ENCODE data around the gene MYO7B.

DNA sequence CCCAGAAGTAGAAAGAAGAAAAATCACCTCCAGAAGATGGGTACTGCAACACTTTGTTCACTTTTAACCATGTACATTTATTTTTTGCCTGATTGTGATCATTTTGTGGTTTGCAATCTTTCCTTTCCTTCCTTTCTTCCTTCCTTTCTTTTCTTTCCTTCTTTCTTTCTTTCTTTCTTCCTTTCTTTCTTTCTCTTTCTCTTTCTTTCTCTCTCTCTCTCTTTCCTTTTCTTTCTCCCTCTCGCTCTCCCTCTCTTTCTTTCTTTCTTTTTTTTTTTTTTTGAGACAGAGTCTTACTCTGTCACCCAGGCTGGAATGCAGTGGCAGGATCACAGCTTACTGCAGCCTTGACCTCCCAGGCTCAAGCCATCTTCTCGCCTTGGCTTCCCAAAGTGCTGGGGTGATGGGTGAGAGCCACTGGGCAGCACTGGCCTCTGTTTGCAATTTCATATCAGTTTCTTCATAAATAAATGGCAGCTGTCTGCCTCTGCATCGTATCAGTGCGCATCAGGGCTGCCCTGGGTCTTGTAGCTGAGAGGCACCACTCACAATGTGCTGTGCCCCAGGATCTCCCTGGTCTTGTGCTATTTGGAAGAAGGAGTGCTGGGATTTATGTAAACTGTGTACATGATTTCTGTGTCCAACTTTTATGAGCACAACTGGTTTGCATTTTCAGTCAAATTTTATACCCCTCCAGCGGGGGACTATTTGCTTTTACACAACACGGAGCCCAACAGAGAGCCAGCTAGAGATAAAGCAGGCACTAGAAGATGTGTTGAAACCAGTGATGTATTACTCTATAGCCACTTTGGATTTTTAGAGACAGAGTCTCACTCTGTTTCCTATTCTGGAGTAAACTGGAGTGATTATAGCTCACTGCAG lies 146.7 kb downstream of the MYO7B start:
- TF ChIP-seq AFF4 (CRISPR knock-in tag; IDR thresholded peaks at IDR 0.05) (no peak), TAL1 (IDR thresholded peaks at IDR 0.05) (no peak), CCNT2 (IDR thresholded peaks at IDR 0.05; ENCODE audit: borderline replicate concordance, extremely low read depth, insufficient read length, low read depth, low read length) (no peak), POLR2A (conservative IDR thresholded peaks at IDR 0.05) (no peak), CHD1 (IDR thresholded peaks at IDR 0.05; ENCODE audit: low read length) (no peak), TAF7 (tag; IDR thresholded peaks at IDR 0.05) (no peak), FOXJ2 (tag; IDR thresholded peaks at IDR 0.05) (no peak), ZFP30 (CRISPR knock-in tag; IDR thresholded peaks at IDR 0.05; ENCODE audit: borderline replicate concordance) (no peak), POLR2AphosphoS5 (IDR thresholded peaks at IDR 0.05; ENCODE audit: control insufficient read depth, insufficient read depth, low read depth, low read length) (no peak), RNF2 (IDR thresholded peaks at IDR 0.05) (no peak), KDM4B (IDR thresholded peaks at IDR 0.05; ENCODE audit: borderline replicate concordance in 2 of 2, low read depth in 1 of 2) (no peak)
- TF ChIP-seq, protein P1, sequence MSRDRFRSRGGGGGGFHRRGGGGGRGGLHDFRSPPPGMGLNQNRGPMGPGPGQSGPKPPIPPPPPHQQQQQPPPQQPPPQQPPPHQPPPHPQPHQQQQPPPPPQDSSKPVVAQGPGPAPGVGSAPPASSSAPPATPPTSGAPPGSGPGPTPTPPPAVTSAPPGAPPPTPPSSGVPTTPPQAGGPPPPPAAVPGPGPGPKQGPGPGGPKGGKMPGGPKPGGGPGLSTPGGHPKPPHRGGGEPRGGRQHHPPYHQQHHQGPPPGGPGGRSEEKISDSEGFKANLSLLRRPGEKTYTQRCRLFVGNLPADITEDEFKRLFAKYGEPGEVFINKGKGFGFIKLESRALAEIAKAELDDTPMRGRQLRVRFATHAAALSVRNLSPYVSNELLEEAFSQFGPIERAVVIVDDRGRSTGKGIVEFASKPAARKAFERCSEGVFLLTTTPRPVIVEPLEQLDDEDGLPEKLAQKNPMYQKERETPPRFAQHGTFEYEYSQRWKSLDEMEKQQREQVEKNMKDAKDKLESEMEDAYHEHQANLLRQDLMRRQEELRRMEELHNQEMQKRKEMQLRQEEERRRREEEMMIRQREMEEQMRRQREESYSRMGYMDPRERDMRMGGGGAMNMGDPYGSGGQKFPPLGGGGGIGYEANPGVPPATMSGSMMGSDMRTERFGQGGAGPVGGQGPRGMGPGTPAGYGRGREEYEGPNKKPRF (IDR thresholded peaks at IDR 0.05; ENCODE audit: low read depth, low read length): no peak
- TF ChIP-seq, protein P2, sequence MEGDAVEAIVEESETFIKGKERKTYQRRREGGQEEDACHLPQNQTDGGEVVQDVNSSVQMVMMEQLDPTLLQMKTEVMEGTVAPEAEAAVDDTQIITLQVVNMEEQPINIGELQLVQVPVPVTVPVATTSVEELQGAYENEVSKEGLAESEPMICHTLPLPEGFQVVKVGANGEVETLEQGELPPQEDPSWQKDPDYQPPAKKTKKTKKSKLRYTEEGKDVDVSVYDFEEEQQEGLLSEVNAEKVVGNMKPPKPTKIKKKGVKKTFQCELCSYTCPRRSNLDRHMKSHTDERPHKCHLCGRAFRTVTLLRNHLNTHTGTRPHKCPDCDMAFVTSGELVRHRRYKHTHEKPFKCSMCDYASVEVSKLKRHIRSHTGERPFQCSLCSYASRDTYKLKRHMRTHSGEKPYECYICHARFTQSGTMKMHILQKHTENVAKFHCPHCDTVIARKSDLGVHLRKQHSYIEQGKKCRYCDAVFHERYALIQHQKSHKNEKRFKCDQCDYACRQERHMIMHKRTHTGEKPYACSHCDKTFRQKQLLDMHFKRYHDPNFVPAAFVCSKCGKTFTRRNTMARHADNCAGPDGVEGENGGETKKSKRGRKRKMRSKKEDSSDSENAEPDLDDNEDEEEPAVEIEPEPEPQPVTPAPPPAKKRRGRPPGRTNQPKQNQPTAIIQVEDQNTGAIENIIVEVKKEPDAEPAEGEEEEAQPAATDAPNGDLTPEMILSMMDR (IDR thresholded peaks at IDR 0.05 in 2 of 3, conservative IDR thresholded peaks at IDR 0.05 in 1 of 3; ENCODE audit: insufficient read depth in 2 of 3, low read depth in 1 of 3, low read length in 3 of 3): no peak

Measured in K562 (cell line).